ENCODE data around the gene GSTK1.
"Not testable (repeated sequence)": the region's sequence is repeated elsewhere in the genome, so short reads cannot be mapped to it uniquely, and the experiment has no call there.

The GSTK1 gene

GRCh38 chr7:143279186-143280098 lies 16.2 kb downstream of the GSTK1 start:
- no peak for DNase-seq

- no peak for DNase-seq
Observed at GRCh38 chr7:143280160-143280559, 16.9 kb downstream of the GSTK1 start.

- DNase-seq: no peak
Observed at GRCh38 chr7:143280566-143280965, 17.3 kb downstream of the GSTK1 start.

- DNase-seq: no peak
Observed at GRCh38 chr7:143281529-143281928, 18.3 kb downstream of the GSTK1 start.

GRCh38 chr7:143282124-143282523 lies 18.9 kb downstream of the GSTK1 start:
- no peak for DNase-seq

GRCh38 chr7:143283381-143283780 lies 20.1 kb downstream of the GSTK1 start:
- no peak for DNase-seq

GRCh38 chr7:143284591-143285469 lies 21.6 kb downstream of the GSTK1 start, which contains the start of gene TMEM139:
TSS of gene TMEM139 (plus strand) at chr7:143284958. CDS start at chr7:143285958, 1,000 bp downstream.
- DNase-seq: no peak

GRCh38 chr7:143285470-143285778 lies 22.2 kb downstream of the GSTK1 start:
- no peak for DNase-seq

GRCh38 chr7:143285806-143286521 lies 22.7 kb downstream of the GSTK1 start:
- no peak for DNase-seq

GRCh38 chr7:143286522-143286890 lies 23.3 kb downstream of the GSTK1 start:
- DNase-seq: no peak

GRCh38 chr7:143287339-143287934 lies 24.2 kb downstream of the GSTK1 start:
- DNase-seq: no peak

GRCh38 chr7:143287935-143288826 lies 24.9 kb downstream of the GSTK1 start, which contains the start of gene CASP2:
TSS of gene CASP2 (plus strand) at chr7:143288351. CDS start at chr7:143288456, 105 bp downstream.
- DNase-seq: peak; percentile 99

- DNase-seq: no peak
Observed at GRCh38 chr7:143288836-143289235, 25.6 kb downstream of the GSTK1 start.

- DNase-seq: no peak
Observed at GRCh38 chr7:143289421-143289820, 26.2 kb downstream of the GSTK1 start.

- DNase-seq: not testable (repeated sequence)
Observed at GRCh38 chr7:143289888-143290287, 26.6 kb downstream of the GSTK1 start.

GRCh38 chr7:143290293-143290692 lies 27.1 kb downstream of the GSTK1 start:
- no peak for DNase-seq

- no peak for DNase-seq
Observed at GRCh38 chr7:143292876-143293275, 29.6 kb downstream of the GSTK1 start.

GRCh38 chr7:143295870-143296269 lies 32.6 kb downstream of the GSTK1 start:
- no peak for DNase-seq

- DNase-seq: no peak
Observed at GRCh38 chr7:143296686-143297085, 33.4 kb downstream of the GSTK1 start.

- no peak for DNase-seq
Observed at GRCh38 chr7:143299346-143299745, 36.1 kb downstream of the GSTK1 start.

- peak; percentile 70 for DNase-seq
Observed at GRCh38 chr7:143299840-143300239, 36.6 kb downstream of the GSTK1 start.

All from activated CD4-positive, alpha-beta T cell treated with anti-CD3 and anti-CD28 coated beads, Interleukin-2, amount 50 U/mL, for 1 hour (primary cell).